T-cell (primary cell): ENCODE measurements around the gene ITPK1. TPM values are rescaled to one million over a fixed set of nuclear protein-coding genes. Genes with fewer than 3 reads are reported as not detected.

Experiments
- ATAC-seq, 4 experiments: fragments of 200-7000 bp in 3 of 4; fragments of 150-1000 bp in 1 of 4; cut with Tn5 transposase; replicated peaks in 1 of 4; 1 replicate in 3 of 4; 2 replicates in 1 of 4; pipeline ENCODE4 v1.10.0; 2021; ENCODE audit warnings: moderate library complexity in 3 of 4, mild to moderate bottlenecking in 2 of 4, moderate number of reproducible peaks in 1 of 4
- CTCF ChIA-PET, 2 donors: fragments of 300-600 bp; sonication (Branson Sonifier 250); formaldehyde crosslinking; loops; one replicate each; lab custom pipeline; 2022; ENCODE audit warnings: antibody characterized with exemption in 2 of 2; lab: Charles Lee
- POLR2A ChIA-PET, 2 donors: fragments of 300-600 bp; sonication (Branson Sonifier 250); formaldehyde crosslinking; loops; one replicate each; lab custom pipeline; 2022; ENCODE audit warnings: antibody characterized with exemption in 2 of 2; lab: Charles Lee
- DNase-seq, 35 experiments: peaks; one replicate each; pipeline versions ENCODE4 v3.0.0 to v3.0.0-alpha.2; 2013 to 2023
- H3K27ac ChIP-seq: one replicate; pipeline ENCODE4 v1.5.1; 2013; ENCODE audit warnings: low read length
- H3K27me3 ChIP-seq, 2 experiments: replicated peaks in 1 of 2; 1 replicate in 1 of 2; 2 replicates in 1 of 2; pipeline versions ENCODE4 v1.6.1 to v1.7.0; 2013; ENCODE audit warnings: low read length in 1 of 2, mixed read lengths in 1 of 2; ENCODE audit not compliant: control insufficient read depth in 2 of 2, insufficient read depth in 2 of 2; ENCODE audit errors: extremely low read depth in 1 of 2
- H3K36me3 ChIP-seq, 2 donors: 1 replicate in 1 of 2; 2 replicates in 1 of 2; pipeline versions ENCODE4 v1.6.1 to v1.7.0; 2013; ENCODE audit warnings: low read length in 1 of 2; ENCODE audit not compliant: control insufficient read depth in 2 of 2, insufficient read depth in 1 of 2; ENCODE audit errors: extremely low read depth in 1 of 2
- H3K4me1 ChIP-seq, 2 experiments: 1 replicate in 1 of 2; 2 replicates in 1 of 2; pipeline versions ENCODE4 v1.6.1 to v1.7.0; 2013; ENCODE audit warnings: low read length in 2 of 2, mixed read lengths in 1 of 2; ENCODE audit not compliant: insufficient read depth in 2 of 2, control insufficient read depth in 1 of 2; ENCODE audit errors: extremely low read depth in 1 of 2
- H3K4me3 ChIP-seq, 2 donors: 1 replicate in 1 of 2; 2 replicates in 1 of 2; pipeline versions ENCODE4 v1.5.1 to v1.7.0; 2013; ENCODE audit warnings: mild to moderate bottlenecking in 2 of 2, low read length in 1 of 2, moderate library complexity in 1 of 2; ENCODE audit not compliant: control insufficient read depth in 1 of 2; ENCODE audit errors: extremely low read depth in 1 of 2
- H3K9me3 ChIP-seq: 2 replicates; pipeline ENCODE4 v1.7.0; 2013
- H3K27ac Mint-ChIP-seq, 2 donors: one replicate each; pipeline ENCODE4 v1.8.0; 2020 to 2021; ENCODE audit warnings: mild to moderate bottlenecking in 2 of 2, mixed read lengths in 2 of 2
- H3K27me3 Mint-ChIP-seq, 2 donors: one replicate each; pipeline ENCODE4 v1.8.0; 2021 to 2022; ENCODE audit warnings: mixed read lengths in 2 of 2
- H3K36me3 Mint-ChIP-seq: one replicate; pipeline ENCODE4 v1.8.0; 2021; ENCODE audit warnings: mixed read lengths
- H3K4me1 Mint-ChIP-seq, 3 donors: one replicate each; pipeline ENCODE4 v1.8.0; 2020 to 2022; ENCODE audit warnings: mixed read lengths in 3 of 3, mild to moderate bottlenecking in 1 of 3
- H3K4me3 Mint-ChIP-seq, 3 donors: one replicate each; pipeline ENCODE4 v1.8.0; 2020 to 2022; ENCODE audit warnings: mild to moderate bottlenecking in 3 of 3, mixed read lengths in 3 of 3, moderate library complexity in 3 of 3
- H3K9me3 Mint-ChIP-seq, 3 donors: one replicate each; pipeline ENCODE4 v1.8.0; 2020 to 2022; ENCODE audit warnings: mixed read lengths in 3 of 3
- WGBS: methylation state at CpG from one replicate; pipeline ENCODE4 v1.1.5; 2013; ENCODE audit warnings: missing lambda C conversion rate; ENCODE audit not compliant: insufficient coverage; 5-methylcytosine and 5-hydroxymethylcytosine counted together
- total RNA-seq, 35 experiments: library from RNA in 6 of 35; stranded (reverse) in 6 of 35; fragments of 120-200 nt in 1 of 35; gene quantifications; one replicate each; pipeline versions ENCODE4 v1.2.1 to v1.2.4 and lab custom pipeline; 2013 to 2026

Gene ITPK1
- total RNA-seq, 5 donors from 2014 or later (not counting 1 experiment from before 2014, with no cell fraction given), result 28.0 to 43.0 (median 39.5) TPM

GRCh38 chr14:93044121-93044520 is 71.6 kb downstream of the ITPK1 start:
- peaks cover 6% of the 10 kb centered on the region for H3K36me3 Mint-ChIP-seq
- Histone ChIP-seq H3K27me3 (no peaks in the 10 kb centered on the region), H3K4me1 (peaks cover 0 to 45% of the 10 kb centered on the region in 2 experiments), H3K36me3 (no peaks in the 10 kb centered on the region), H3K9me3 (no peaks in the 10 kb centered on the region), H3K27ac (no peak overlapping the region), H3K4me3 (no peak overlapping the region)
- H3K9me3 Mint-ChIP-seq, result no peaks in the 10 kb centered on the region
- H3K4me1 Mint-ChIP-seq, result peaks cover 45 to 54% (median 51%) of the 10 kb centered on the region in 3 donors
- DNase-seq (no peak), ATAC-seq (no peak)
- 98% methylated on average over 7 of the region's 7 CpGs for WGBS
- H3K4me3 Mint-ChIP-seq, result no peak overlapping the region
- POLR2A ChIA-PET, result no interaction called here
- H3K27me3 Mint-ChIP-seq, result no peaks in the 10 kb centered on the region
- CTCF ChIA-PET, result no interaction called here
- H3K27ac Mint-ChIP-seq, result no peak overlapping the region

DNA sequence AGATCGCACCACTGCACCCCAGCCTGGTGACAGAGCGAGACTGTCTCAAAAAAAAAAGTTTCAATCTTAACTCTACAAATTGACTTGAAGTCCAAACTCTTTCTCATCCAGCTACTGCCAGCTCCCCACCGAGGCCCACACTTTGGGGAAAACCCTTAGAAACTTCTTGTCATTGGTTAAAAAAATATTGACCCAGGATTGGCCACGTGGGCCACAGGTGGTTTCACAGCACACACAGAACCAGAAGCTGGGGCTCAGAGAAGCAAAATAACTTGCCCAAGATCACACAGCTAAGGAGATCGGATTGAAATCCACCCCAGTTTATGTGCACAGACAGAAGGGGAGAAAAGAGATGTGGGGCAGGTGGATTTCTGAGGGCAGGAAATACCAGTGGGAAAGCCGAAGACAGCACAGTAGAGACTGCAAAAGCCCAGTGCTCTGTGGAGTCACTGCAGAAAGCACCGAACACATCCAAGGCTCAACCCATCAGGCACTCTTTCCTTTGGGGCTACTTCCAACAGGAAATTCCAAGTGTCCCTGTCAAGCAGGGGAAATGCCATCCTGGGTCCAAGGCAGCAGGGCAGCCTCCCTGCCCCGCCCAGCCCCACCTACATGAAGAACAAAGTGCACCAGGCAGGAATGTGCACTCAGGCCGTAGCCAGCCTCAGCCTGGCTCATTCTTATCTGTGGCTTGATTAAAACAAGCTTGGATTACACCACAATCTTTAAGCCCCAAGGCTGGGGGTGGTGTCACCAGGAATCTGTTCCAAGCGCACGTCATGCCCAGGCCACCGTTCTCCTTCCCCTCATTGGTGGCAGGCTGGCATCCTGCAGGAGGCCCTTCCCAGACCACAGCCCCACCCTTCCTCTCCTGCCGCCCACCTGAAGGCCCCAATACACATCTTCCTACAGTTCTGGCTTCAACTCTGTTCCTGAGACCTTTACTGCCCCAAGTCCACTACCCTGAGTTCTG is 72.5 kb downstream of the ITPK1 start:
- POLR2A ChIA-PET, result no interaction called here
- ATAC-seq (no peak), DNase-seq (no peak)
- CTCF ChIA-PET, result no interaction called here
- no peak overlapping the region for H3K27ac Mint-ChIP-seq
- Histone ChIP-seq H3K9me3 (no peaks in the 10 kb centered on the region), H3K27ac (no peak overlapping the region), H3K4me3 (no peak overlapping the region), H3K27me3 (no peaks in the 10 kb centered on the region), H3K4me1 (peaks cover 0 to 45% of the 10 kb centered on the region in 2 experiments), H3K36me3 (no peaks in the 10 kb centered on the region)
- peaks cover 45 to 56% (median 52%) of the 10 kb centered on the region in 3 donors for H3K4me1 Mint-ChIP-seq
- H3K4me3 Mint-ChIP-seq, result no peak overlapping the region
- WGBS, result 83% methylated on average over 12 of the region's 13 CpGs
- H3K27me3 Mint-ChIP-seq, result no peaks in the 10 kb centered on the region
- H3K36me3 Mint-ChIP-seq, result peaks cover 4% of the 10 kb centered on the region
- no peaks in the 10 kb centered on the region for H3K9me3 Mint-ChIP-seq

- peaks cover 45 to 56% (median 55%) of the 10 kb centered on the region in 3 donors for H3K4me1 Mint-ChIP-seq
- no peak overlapping the region for H3K27ac ChIP-seq
- DNase-seq (no peak), ATAC-seq (no peak)
- ChIA-PET POLR2A (no interaction called here), CTCF (interaction anchor here in 1 of 2 donors (0.5 kb wide), 1 partner anchor 103 kb away, joined by 3 read pairs; no protein-coding TSS in a partner anchor)
- H3K4me3 ChIP-seq, result no peak overlapping the region
- H3K36me3 Mint-ChIP-seq, result no peaks in the 10 kb centered on the region
- H3K4me3 Mint-ChIP-seq, result no peak overlapping the region
- H3K9me3 Mint-ChIP-seq, result no peaks in the 10 kb centered on the region
- H3K9me3 ChIP-seq, result no peaks in the 10 kb centered on the region
- H3K36me3 ChIP-seq, result no peaks in the 10 kb centered on the region
- WGBS, result 100% methylated on average over 2 of the region's 3 CpGs
- H3K27me3 ChIP-seq, result no peaks in the 10 kb centered on the region
- peak overlapping the region in 1 of 2 donors; percentile 58 for H3K27ac Mint-ChIP-seq
- H3K4me1 ChIP-seq, result peaks cover 0 to 47% of the 10 kb centered on the region in 2 experiments
- H3K27me3 Mint-ChIP-seq, result no peaks in the 10 kb centered on the region
Measured at GRCh38 chr14:93041830-93042229, 73.9 kb downstream of the ITPK1 start.

DNA sequence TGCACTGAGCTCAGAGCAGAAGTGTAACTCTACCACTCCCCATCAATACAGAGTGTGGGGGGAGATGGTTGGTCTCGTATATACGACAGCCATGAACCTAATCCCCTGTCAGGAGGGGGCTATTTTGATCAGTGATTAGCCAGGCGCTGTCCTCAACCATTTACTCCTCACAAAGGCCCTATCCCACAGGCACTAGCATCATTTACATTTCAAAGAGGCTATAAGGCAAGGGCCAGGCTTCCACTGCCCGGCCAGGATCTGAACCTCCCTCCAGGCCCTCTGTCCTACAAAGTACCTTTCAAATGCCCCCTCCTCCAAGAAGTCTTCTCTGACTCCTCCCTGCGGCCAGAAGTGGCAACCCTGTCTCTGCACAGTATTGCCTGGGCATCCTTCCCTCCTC is 74.7 kb downstream of the ITPK1 start:
- Mint-ChIP-seq H3K4me3 (no peak overlapping the region), H3K9me3 (no peaks in the 10 kb centered on the region), H3K27ac (peak overlapping the region; percentile 39 to 74), H3K27me3 (no peaks in the 10 kb centered on the region), H3K4me1 (peaks cover 41 to 52% (median 52%) of the 10 kb centered on the region in 3 donors), H3K36me3 (no peaks in the 10 kb centered on the region)
- Histone ChIP-seq H3K36me3 (no peaks in the 10 kb centered on the region), H3K9me3 (no peaks in the 10 kb centered on the region), H3K4me3 (no peak overlapping the region), H3K4me1 (peaks cover 0 to 53% of the 10 kb centered on the region in 2 experiments), H3K27ac (no peak overlapping the region), H3K27me3 (no peaks in the 10 kb centered on the region)
- no peak for ATAC-seq
- POLR2A ChIA-PET, result interaction anchor here in 1 of 2 donors (0.7 kb wide), 1 partner anchor 68 kb away, joined by 3 read pairs; no protein-coding TSS in a partner anchor
- CTCF ChIA-PET, result interaction anchor here in 1 of 2 donors (0.5 kb wide), 1 partner anchor 70 kb away, joined by 3 read pairs; no protein-coding TSS in a partner anchor
- no peak for DNase-seq
- WGBS, result 98% methylated on average over 3 of the region's 5 CpGs

GRCh38 chr14:93040443-93040842 is 75.3 kb downstream of the ITPK1 start:
- H3K36me3 Mint-ChIP-seq, result no peaks in the 10 kb centered on the region
- Histone ChIP-seq H3K36me3 (no peaks in the 10 kb centered on the region), H3K27me3 (no peaks in the 10 kb centered on the region), H3K9me3 (no peaks in the 10 kb centered on the region), H3K4me1 (peaks cover 0 to 55% of the 10 kb centered on the region in 2 experiments), H3K27ac (no peak overlapping the region), H3K4me3 (no peak overlapping the region)
- DNase-seq (no peak), ATAC-seq (peak in 1 of 4 experiments; percentile 28)
- 100% methylated on average over 3 of the region's 5 CpGs for WGBS
- peaks cover 38 to 50% (median 49%) of the 10 kb centered on the region in 3 donors for H3K4me1 Mint-ChIP-seq
- peak overlapping the region; percentile 39 to 74 for H3K27ac Mint-ChIP-seq
- H3K4me3 Mint-ChIP-seq, result no peak overlapping the region
- ChIA-PET POLR2A (interaction anchor here in 1 of 2 donors (0.7 kb wide), 1 partner anchor 68 kb away, joined by 3 read pairs; no protein-coding TSS in a partner anchor), CTCF (interaction anchor here in 1 of 2 donors (0.5 kb wide), 1 partner anchor 71 kb away, joined by 3 read pairs; no protein-coding TSS in a partner anchor)
- H3K9me3 Mint-ChIP-seq, result no peaks in the 10 kb centered on the region
- H3K27me3 Mint-ChIP-seq, result no peaks in the 10 kb centered on the region

DNA sequence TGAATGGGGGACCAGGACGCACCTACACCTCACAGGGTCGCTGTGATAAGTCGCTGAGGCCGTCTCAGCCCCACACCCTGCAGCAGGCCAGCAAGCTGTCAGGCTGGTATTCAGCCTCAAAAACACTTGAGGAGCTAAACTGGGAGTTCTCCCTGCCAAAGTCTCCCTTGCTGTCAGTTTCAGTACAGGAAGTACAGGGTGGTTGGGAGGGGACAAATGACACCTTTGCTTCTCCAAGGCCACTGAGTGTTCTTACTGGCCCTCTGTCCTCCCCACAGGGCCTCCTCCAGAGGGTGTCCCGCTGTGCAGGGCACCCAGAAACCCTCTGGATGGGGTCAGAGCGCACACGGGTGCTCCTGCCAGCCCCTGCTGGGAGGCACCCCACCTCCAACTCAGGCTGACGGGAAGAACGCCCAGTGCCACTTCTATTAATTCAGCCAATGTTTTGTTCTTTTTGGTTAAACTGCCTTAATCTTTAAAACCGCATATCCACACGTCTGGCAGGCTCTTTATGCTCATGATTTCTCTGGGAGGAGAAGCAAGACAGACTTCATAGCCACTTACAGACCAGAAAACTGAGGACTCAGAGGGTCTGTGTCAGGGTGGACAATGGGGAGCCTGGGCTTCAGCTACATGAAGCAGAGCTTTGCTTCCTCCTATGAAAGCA is 75.9 kb downstream of the ITPK1 start:
- Histone ChIP-seq H3K9me3 (no peaks in the 10 kb centered on the region), H3K27ac (no peak overlapping the region), H3K4me1 (peaks cover 0 to 56% of the 10 kb centered on the region in 2 experiments), H3K36me3 (no peaks in the 10 kb centered on the region), H3K4me3 (no peak overlapping the region), H3K27me3 (no peaks in the 10 kb centered on the region)
- ATAC-seq (no peak), DNase-seq (no peak)
- 93% methylated on average over 7 of the region's 11 CpGs for WGBS
- no peak overlapping the region for H3K27ac Mint-ChIP-seq
- peaks cover 38 to 50% (median 47%) of the 10 kb centered on the region in 3 donors for H3K4me1 Mint-ChIP-seq
- no peaks in the 10 kb centered on the region for H3K9me3 Mint-ChIP-seq
- H3K36me3 Mint-ChIP-seq, result no peaks in the 10 kb centered on the region
- ChIA-PET POLR2A (interaction anchor here in 1 of 2 donors (0.7 kb wide), 1 partner anchor 69 kb away, joined by 3 read pairs; no protein-coding TSS in a partner anchor), CTCF (no interaction called here)
- H3K27me3 Mint-ChIP-seq, result no peaks in the 10 kb centered on the region
- H3K4me3 Mint-ChIP-seq, result no peak overlapping the region
